IMR-90 (cell line): Measurements from ENCODE around the gene SMKR1.

ENCODE experiments used
- CHD1 ChIP-seq: IDR thresholded peaks from 2 replicates; pipeline ENCODE4 v1.6.1; 2012; ENCODE audit warnings: low read depth, low read length, improper control_type of control experiment
- CTCF ChIP-seq: conservative IDR thresholded peaks from 2 replicates; pipeline ENCODE4 v1.5.1; 2012; ENCODE audit warnings: mild to moderate bottlenecking, low read depth, low read length, improper control_type of control experiment
- MXI1 ChIP-seq: IDR thresholded peaks from 2 replicates; pipeline ENCODE4 v1.6.1; 2012; ENCODE audit warnings: low read depth, mild to moderate bottlenecking, low read length, moderate library complexity, borderline replicate concordance
- POLR2A ChIP-seq: IDR thresholded peaks from 2 replicates; pipeline ENCODE4 v1.6.1; 2012; ENCODE audit warnings: mild to moderate bottlenecking, low read depth, low read length
- RAD21 ChIP-seq: IDR thresholded peaks from 2 replicates; pipeline ENCODE4 v1.6.1; 2012; ENCODE audit warnings: low read length, improper control_type of control experiment

- TF ChIP-seq POLR2A = no peak
- no peak for TF ChIP-seq RAD21
- no peak for TF ChIP-seq CTCF
- no peak for TF ChIP-seq CHD1
- TF ChIP-seq MXI1 = no peak
Measured at GRCh38 chr7:129559564-129559963, 57.2 kb downstream of the SMKR1 start.
